T47D (cell line): ENCODE data around the gene PACS1.
"Not testable (repeated sequence)": the region's sequence is repeated elsewhere in the genome, so short reads cannot be mapped to it uniquely, and the experiment has no call there.

Source experiments
- DNase-seq, 2 experiments: peaks; one replicate each; pipeline versions ENCODE4 v3.0.0 to v3.0.0-alpha.2; 2011 to 2012; ENCODE audit warnings: low read depth in 1 of 2, low spot score in 1 of 2
- JUND ChIP-seq: IDR thresholded peaks from 2 replicates; pipeline ENCODE4 v1.6.1; 2012; ENCODE audit warnings: low read depth
- in situ Hi-C: cut with HindIII; loops from 2 replicates; pipeline ENCODE4 v1.10.0; 2016; ENCODE audit warnings: low sequenced_read_pairs, low pct_unique_long_range_greater_than_20kb

The PACS1 gene

GRCh38 chr11:66069715-66070603 lies at the start of gene PACS1:
Gene PACS1 (plus strand): TSS chr11:66070272. CDS start chr11:66070487, 215 bp downstream.
- peak; percentile 87 to 93 for DNase-seq
- in situ Hi-C loops, result no loop called here
- TF ChIP-seq JUND, result no peak

GRCh38 chr11:66020618-66021357 lies 49.3 kb upstream of the PACS1 start:
- DNase-seq, result no peak
- in situ Hi-C loops, result no loop called here
- no peak for TF ChIP-seq JUND

GRCh38 chr11:66022401-66023185 lies 47.5 kb upstream of the PACS1 start:
- TF ChIP-seq JUND, result no peak
- in situ Hi-C loops, result no loop called here
- peak; percentile 73 to 87 for DNase-seq

GRCh38 chr11:66023186-66023440 lies 47.0 kb upstream of the PACS1 start:
- DNase-seq, in situ Hi-C loops: not testable (repeated sequence)

GRCh38 chr11:66026017-66026529 lies 44.0 kb upstream of the PACS1 start, which contains the start of gene CATSPER1:
Gene CATSPER1 (minus strand): TSS chr11:66026479. CDS start chr11:66026379, 100 bp downstream.
- in situ Hi-C loops, result no loop called here
- DNase-seq, result no peak
- no peak for TF ChIP-seq JUND

GRCh38 chr11:66032957-66033735 lies 36.9 kb upstream of the PACS1 start:
- DNase-seq, result peak in 1 of 2 experiments; percentile 41
- in situ Hi-C loops, result no loop called here
- TF ChIP-seq JUND, result no peak

- TF ChIP-seq JUND, result no peak
- DNase-seq, result no peak
- in situ Hi-C loops, result no loop called here
These were observed 34.3 kb upstream of the PACS1 start for GRCh38 chr11:66035653-66036333.

GRCh38 chr11:66036334-66036710 lies 33.8 kb upstream of the PACS1 start:
- in situ Hi-C loops, result no loop called here
- no peak for TF ChIP-seq JUND
- no peak for DNase-seq

- TF ChIP-seq JUND, result no peak
- in situ Hi-C loops, result no loop called here
- DNase-seq, result no peak
These were observed 32.7 kb upstream of the PACS1 start for GRCh38 chr11:66037327-66037726.

- no peak for DNase-seq
- in situ Hi-C loops, result no loop called here
- no peak for TF ChIP-seq JUND
These were observed 30.3 kb upstream of the PACS1 start for GRCh38 chr11:66039765-66040164.

- no peak for DNase-seq
- in situ Hi-C loops, result no loop called here
- no peak for TF ChIP-seq JUND
These were observed 27.7 kb upstream of the PACS1 start for GRCh38 chr11:66042227-66042995.
